Nucleus accumbens (tissue), 56 donors: ENCODE results near the gene CCT2.

Experiments used
- DNase-seq, 56 donors: peaks; one replicate each; lab custom pipeline; 2025; lab: John Stamatoyannopoulos, UW

CCT2 gene

GRCh38 chr12:69585189-69586062 is at the start of gene CCT2:
Gene CCT2, plus strand, starts transcription at chr12:69585459. Its CDS starts 63 bp downstream, at chr12:69585522.
- DNase-seq, result peak; percentile 68 to 99 (median 92)

- no peak for DNase-seq
Observed at GRCh38 chr12:69540987-69541386, 44.3 kb upstream of the CCT2 start.

GRCh38 chr12:69544087-69544486 is 41.2 kb upstream of the CCT2 start:
- no peak for DNase-seq

GRCh38 chr12:69545081-69545480 is 40.2 kb upstream of the CCT2 start:
- no peak for DNase-seq

- no peak for DNase-seq
Observed at GRCh38 chr12:69546693-69547438, 38.4 kb upstream of the CCT2 start.

GRCh38 chr12:69548687-69549086 is 36.6 kb upstream of the CCT2 start:
- no peak for DNase-seq

- DNase-seq, result no peak
Observed at GRCh38 chr12:69550569-69551350, 34.5 kb upstream of the CCT2 start.

GRCh38 chr12:69553628-69554248 is 31.5 kb upstream of the CCT2 start:
- peak in 6 of 56 donors; percentile 2 to 46 (median 9) for DNase-seq

- no peak for DNase-seq
Observed at GRCh38 chr12:69555461-69555860, 29.8 kb upstream of the CCT2 start.

- DNase-seq, result no peak
Observed at GRCh38 chr12:69556383-69556782, 28.9 kb upstream of the CCT2 start.

- DNase-seq, result no peak
Observed at GRCh38 chr12:69563166-69563762, 22.0 kb upstream of the CCT2 start.

- no peak for DNase-seq
Observed at GRCh38 chr12:69566603-69567002, 18.7 kb upstream of the CCT2 start.

GRCh38 chr12:69569236-69569635 is 16.0 kb upstream of the CCT2 start:
- no peak for DNase-seq

GRCh38 chr12:69570000-69570516 is 15.2 kb upstream of the CCT2 start:
- no peak for DNase-seq

GRCh38 chr12:69570545-69571399 is 14.5 kb upstream of the CCT2 start:
- DNase-seq, result peak in 22 of 56 donors; percentile 0 to 68 (median 13)

GRCh38 chr12:69575346-69575745 is 9.9 kb upstream of the CCT2 start:
- no peak for DNase-seq

GRCh38 chr12:69578283-69578682 is 7.0 kb upstream of the CCT2 start:
- no peak for DNase-seq

- no peak for DNase-seq
Observed at GRCh38 chr12:69579029-69579428, 6.2 kb upstream of the CCT2 start.

- DNase-seq, result no peak
Observed at GRCh38 chr12:69580074-69580473, 5.2 kb upstream of the CCT2 start.
